Liver (tissue), 9 donors: ENCODE results near the gene KCNE5. TPM values are rescaled to one million over a fixed set of nuclear protein-coding genes. Genes with fewer than 3 reads are reported as not detected.
"Not testable (repeated sequence)": the region's sequence is repeated elsewhere in the genome, so short reads cannot be mapped to it uniquely, and the experiment has no call there.

Source experiments
- DNase-seq: peaks from one replicate; pipeline ENCODE4 v3.0.0-alpha.2; 2017; ENCODE audit warnings: low spot score
- H3K27ac ChIP-seq, 2 donors: one replicate each; pipeline ENCODE4 v1.7.0; 2013; ENCODE audit warnings: inconsistent platforms in 2 of 2, low read length in 2 of 2, control low read depth in 1 of 2, low read depth in 1 of 2, mild to moderate bottlenecking in 1 of 2
- H3K27me3 ChIP-seq, 4 donors: one replicate each; pipeline versions ENCODE4 v1.6.1 to v1.7.0; 2013; ENCODE audit warnings: low read length in 3 of 4, inconsistent platforms in 1 of 4, mild to moderate bottlenecking in 1 of 4, moderate library complexity in 1 of 4; ENCODE audit not compliant: control insufficient read depth in 4 of 4, insufficient read depth in 4 of 4
- H3K36me3 ChIP-seq, 4 donors: one replicate each; pipeline versions ENCODE4 v1.6.1 to v1.7.0; 2013; ENCODE audit warnings: low read length in 3 of 4, mild to moderate bottlenecking in 3 of 4, low read depth in 1 of 4, moderate library complexity in 1 of 4; ENCODE audit not compliant: control insufficient read depth in 4 of 4, insufficient read depth in 3 of 4
- H3K4me1 ChIP-seq, 4 donors: one replicate each; pipeline versions ENCODE4 v1.6.1 to v1.7.0; 2013; ENCODE audit warnings: low read length in 3 of 4, mild to moderate bottlenecking in 3 of 4, moderate library complexity in 1 of 4; ENCODE audit not compliant: control insufficient read depth in 4 of 4, insufficient read depth in 4 of 4
- H3K4me3 ChIP-seq, 3 donors: one replicate each; pipeline versions ENCODE4 v1.6.1 to v1.7.0; 2013; ENCODE audit warnings: low read length in 3 of 3, control low read depth in 1 of 3, low read depth in 1 of 3, mild to moderate bottlenecking in 1 of 3
- H3K9ac ChIP-seq, 2 donors: one replicate each; pipeline ENCODE4 v1.7.0; 2013; ENCODE audit warnings: low read length in 2 of 2, mild to moderate bottlenecking in 2 of 2, moderate library complexity in 2 of 2, control low read depth in 1 of 2, low read depth in 1 of 2
- H3K9me3 ChIP-seq, 4 donors: one replicate each; pipeline versions ENCODE4 v1.6.1 to v1.7.0; 2013; ENCODE audit warnings: low read length in 3 of 4; ENCODE audit not compliant: control insufficient read depth in 4 of 4
- ATF3 ChIP-seq: IDR thresholded peaks from 2 replicates; pipeline ENCODE4 v1.6.1; 2016; ENCODE audit warnings: antibody characterized with exemption
- CTCF ChIP-seq: fragments of 150-350 bp; IDR thresholded peaks from 2 replicates; pipeline ENCODE4 v1.5.1; 2017; ENCODE audit warnings: improper control_type of control experiment, low read depth, low read length; ENCODE audit not compliant: missing input control
- EGR1 ChIP-seq, 2 donors: IDR thresholded peaks; 2 replicates each; pipeline ENCODE4 v1.6.1; 2016 to 2018; ENCODE audit warnings: antibody characterized with exemption in 2 of 2, low read depth in 2 of 2
- HNF4A ChIP-seq, 2 donors: conservative IDR thresholded peaks; 2 replicates each; pipeline ENCODE4 v1.6.1; 2016; ENCODE audit warnings: antibody characterized with exemption in 2 of 2, mild to moderate bottlenecking in 2 of 2
- HNF4G ChIP-seq: IDR thresholded peaks from 2 replicates; pipeline ENCODE4 v1.6.1; 2016; ENCODE audit warnings: antibody characterized with exemption
- MAX ChIP-seq: IDR thresholded peaks from 2 replicates; pipeline ENCODE4 v1.6.1; 2016; ENCODE audit warnings: antibody characterized with exemption
- NR2F2 ChIP-seq: IDR thresholded peaks from 2 replicates; pipeline ENCODE4 v1.6.1; 2016; ENCODE audit warnings: antibody characterized with exemption
- RAD21 ChIP-seq, 2 donors: IDR thresholded peaks; 2 replicates each; pipeline ENCODE4 v1.6.1; 2016; ENCODE audit warnings: antibody characterized with exemption in 2 of 2, mild to moderate bottlenecking in 2 of 2
- RXRA ChIP-seq, 2 donors: IDR thresholded peaks; 2 replicates each; pipeline ENCODE4 v1.6.1; 2017 to 2018; ENCODE audit warnings: antibody characterized with exemption in 2 of 2, mild to moderate bottlenecking in 1 of 2
- WGBS: extraction: QIAGEN DNeasy Blood & Tissue Kit; methylation state at CpG from one replicate; pipeline ENCODE4 v1.1.7; 2013; 5-methylcytosine and 5-hydroxymethylcytosine counted together
- polyA plus RNA-seq, 2 donors: library from polyadenylated mRNA; stranded (reverse) in 1 of 2; unstranded in 1 of 2; fragments of 200-250 nt in 1 of 2; fragments of >200 nt in 1 of 2; fragmentation: Nextera tagmentation in 1 of 2; extraction: Ambion mirVana in 1 of 2; gene quantifications; one replicate each; pipeline versions ENCODE4 v1.2.1 to v1.2.3, GENCODE V29; 2013 to 2015
- total RNA-seq, 2 donors: library from RNA; depleted of rRNA; stranded (reverse); fragments of >200 nt; gene quantifications; one replicate each; pipeline ENCODE4 v1.2.3, GENCODE V29; 2014
- donor health status: healthy.
- donor health status: healthy.
- donor health status: healthy.
- donor health status: healthy.
- donor health status: healthy.

Gene KCNE5, protein sequence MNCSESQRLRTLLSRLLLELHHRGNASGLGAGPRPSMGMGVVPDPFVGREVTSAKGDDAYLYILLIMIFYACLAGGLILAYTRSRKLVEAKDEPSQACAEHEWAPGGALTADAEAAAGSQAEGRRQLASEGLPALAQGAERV
- total RNA-seq = 1 to 10 TPM in 1 of 2 donors, under 1 TPM in 1; 0.33 to 1.4 TPM
- under 1 TPM in 1 of 2 donors, not detected in 1; 0.05 TPM for polyA plus RNA-seq

GRCh38 chrX:109624641-109625616 is at the start of gene KCNE5:
Gene KCNE5 (minus strand): TSS chrX:109625172. CDS start chrX:109625020, 152 bp downstream.
- no peak within 1 kb of the TSS for H3K27ac ChIP-seq
- peaks cover 0 to 6% (median 0%) of the 10 kb centered on the region in 4 donors for H3K27me3 ChIP-seq
- no peaks in the 10 kb centered on the region for H3K4me1 ChIP-seq
- WGBS = 44% methylated on average over 78 of the region's 79 CpGs
- H3K36me3 ChIP-seq = no peaks in the 10 kb centered on the region
- DNase-seq = no peak
- H3K4me3 ChIP-seq = no peak within 1 kb of the TSS
- no peak for TF ChIP-seq MAX
- no peaks in the 10 kb centered on the region for H3K9me3 ChIP-seq
- no peak within 1 kb of the TSS for H3K9ac ChIP-seq

GRCh38 chrX:109672239-109672638 is 47.3 kb upstream of the KCNE5 start:
- no peak for DNase-seq
- Histone ChIP-seq H3K4me3 (no peak overlapping the region), H3K27me3 (no peaks in the 10 kb centered on the region), H3K4me1 (no peaks in the 10 kb centered on the region), H3K36me3 (peaks cover 0 to 2% (median 0%) of the 10 kb centered on the region in 4 donors), H3K9me3 (no peaks in the 10 kb centered on the region), H3K27ac (no peak overlapping the region), H3K9ac (no peak overlapping the region)
- TF ChIP-seq HNF4A (conservative IDR thresholded peaks at IDR 0.05) (no peak), RXRA (IDR thresholded peaks at IDR 0.05) (no peak), CTCF (no peak), RAD21 (IDR thresholded peaks at IDR 0.05) (no peak), HNF4G (no peak), NR2F2 (no peak), EGR1 (IDR thresholded peaks at IDR 0.05; ENCODE audit: low read depth in 2 of 2) (no peak), ATF3 (no peak)

- H3K27ac ChIP-seq, H3K9me3 ChIP-seq, H3K4me1 ChIP-seq, DNase-seq, H3K27me3 ChIP-seq, H3K4me3 ChIP-seq, H3K36me3 ChIP-seq, H3K9ac ChIP-seq: not testable (repeated sequence)
- 98% methylated on average over 29 of the region's 29 CpGs for WGBS
Observed at GRCh38 chrX:109671170-109671569, 46.2 kb upstream of the KCNE5 start.
